Tibial nerve (tissue), 3 donors: ENCODE measurements around the gene GNG7.

Source experiments
- CTCF ChIP-seq, 5 experiments: fragments of 200-600 bp in 3 of 5; fragments of 450-650 bp in 2 of 5; sonication (generic) in 3 of 5; IDR thresholded peaks; one replicate each; pipeline ENCODE4 v1.5.1; 2016 to 2019; ENCODE audit warnings: antibody characterized with exemption in 5 of 5, mild to moderate bottlenecking in 3 of 5, moderate library complexity in 2 of 5
- POLR2A ChIP-seq, 2 donors: fragments of 450-650 bp; IDR thresholded peaks; one replicate each; pipeline ENCODE4 v1.6.1; 2017; ENCODE audit warnings: antibody characterized with exemption in 2 of 2, mild to moderate bottlenecking in 2 of 2, moderate library complexity in 2 of 2

GRCh38 chr19:2694196-2694595, 8.3 kb downstream of the GNG7 start:
- TF ChIP-seq CTCF (IDR thresholded peaks at IDR 0.05) (no peak), POLR2A (IDR thresholded peaks at IDR 0.05) (no peak)
